ENCODE data around the gene SCFD2.

GRCh38 chr4:53103481-53103880 lies 262.4 kb downstream of the SCFD2 start:
- TF ChIP-seq CTCF (IDR thresholded peaks at IDR 0.05) (no peak), CREB1 (CRISPR knock-in tag; IDR thresholded peaks at IDR 0.05) (no peak)

Data from WTC11 (cell line).